ENCODE results near the gene UNC5A.

Gene UNC5A

DNA sequence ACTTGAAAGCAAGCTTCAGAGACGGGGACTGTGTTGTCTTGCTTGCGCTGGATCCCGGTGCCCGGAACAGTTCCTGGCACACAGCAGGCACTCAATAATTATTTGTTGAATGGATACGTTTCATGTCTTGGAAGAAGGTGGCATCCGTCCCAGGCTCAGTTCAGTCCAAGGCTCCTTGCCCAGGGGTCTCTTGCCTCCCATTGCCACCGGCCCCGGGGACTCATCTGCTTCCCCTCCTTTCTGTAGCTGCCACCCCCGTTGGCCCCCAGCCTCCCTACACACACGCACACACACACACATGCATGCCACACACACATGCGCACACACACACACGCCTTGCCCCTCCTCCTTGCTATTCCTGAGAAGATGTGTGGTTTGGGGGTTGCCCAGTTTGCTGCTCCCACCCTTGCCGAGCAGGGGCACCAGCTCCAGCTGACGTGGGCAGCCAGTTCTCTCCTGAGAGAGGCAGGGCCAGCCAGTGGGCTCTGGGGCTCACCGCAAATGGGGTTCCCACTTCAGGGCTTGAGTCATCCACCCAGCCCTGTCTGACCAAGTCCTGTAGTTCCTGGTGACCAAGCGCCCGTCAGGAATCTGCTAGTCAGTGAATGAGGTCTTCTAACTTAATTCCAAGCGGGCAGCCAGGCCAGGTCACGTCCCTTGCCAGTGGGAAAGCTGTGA, 47.0 kb downstream of the UNC5A start:
- no peak overlapping the region for H3K4me3 ChIP-seq
- TF ChIP-seq, protein P1, sequence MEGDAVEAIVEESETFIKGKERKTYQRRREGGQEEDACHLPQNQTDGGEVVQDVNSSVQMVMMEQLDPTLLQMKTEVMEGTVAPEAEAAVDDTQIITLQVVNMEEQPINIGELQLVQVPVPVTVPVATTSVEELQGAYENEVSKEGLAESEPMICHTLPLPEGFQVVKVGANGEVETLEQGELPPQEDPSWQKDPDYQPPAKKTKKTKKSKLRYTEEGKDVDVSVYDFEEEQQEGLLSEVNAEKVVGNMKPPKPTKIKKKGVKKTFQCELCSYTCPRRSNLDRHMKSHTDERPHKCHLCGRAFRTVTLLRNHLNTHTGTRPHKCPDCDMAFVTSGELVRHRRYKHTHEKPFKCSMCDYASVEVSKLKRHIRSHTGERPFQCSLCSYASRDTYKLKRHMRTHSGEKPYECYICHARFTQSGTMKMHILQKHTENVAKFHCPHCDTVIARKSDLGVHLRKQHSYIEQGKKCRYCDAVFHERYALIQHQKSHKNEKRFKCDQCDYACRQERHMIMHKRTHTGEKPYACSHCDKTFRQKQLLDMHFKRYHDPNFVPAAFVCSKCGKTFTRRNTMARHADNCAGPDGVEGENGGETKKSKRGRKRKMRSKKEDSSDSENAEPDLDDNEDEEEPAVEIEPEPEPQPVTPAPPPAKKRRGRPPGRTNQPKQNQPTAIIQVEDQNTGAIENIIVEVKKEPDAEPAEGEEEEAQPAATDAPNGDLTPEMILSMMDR (IDR thresholded peaks at IDR 0.05): no peak
- H3K27ac ChIP-seq: no peak overlapping the region
- no peak for DNase-seq (ENCODE audit: low spot score)

DNA sequence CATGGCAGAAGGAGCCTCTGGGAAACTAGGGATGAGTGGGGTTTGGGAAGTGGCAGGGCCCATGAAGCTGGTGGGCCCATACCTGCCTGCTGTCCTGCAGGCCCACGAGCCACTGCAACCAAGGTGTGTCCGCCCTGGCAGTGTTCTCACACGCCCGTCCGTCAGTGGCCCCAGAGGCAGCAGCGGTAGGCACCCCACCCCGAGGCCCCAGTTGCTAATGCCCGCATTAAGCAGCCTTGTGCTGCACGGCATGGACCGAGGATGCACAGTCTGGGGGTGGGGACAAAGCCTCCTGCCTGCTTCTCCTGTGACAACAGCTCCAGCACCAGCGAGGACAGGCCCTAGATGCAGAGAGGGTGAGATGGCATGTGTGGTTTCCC, 47.5 kb downstream of the UNC5A start:
- Histone ChIP-seq H3K4me3 (no peak overlapping the region), H3K27ac (no peak overlapping the region)
- no peak for DNase-seq (ENCODE audit: low spot score)
- TF ChIP-seq, protein P1 (IDR thresholded peaks at IDR 0.05): no peak

DNA sequence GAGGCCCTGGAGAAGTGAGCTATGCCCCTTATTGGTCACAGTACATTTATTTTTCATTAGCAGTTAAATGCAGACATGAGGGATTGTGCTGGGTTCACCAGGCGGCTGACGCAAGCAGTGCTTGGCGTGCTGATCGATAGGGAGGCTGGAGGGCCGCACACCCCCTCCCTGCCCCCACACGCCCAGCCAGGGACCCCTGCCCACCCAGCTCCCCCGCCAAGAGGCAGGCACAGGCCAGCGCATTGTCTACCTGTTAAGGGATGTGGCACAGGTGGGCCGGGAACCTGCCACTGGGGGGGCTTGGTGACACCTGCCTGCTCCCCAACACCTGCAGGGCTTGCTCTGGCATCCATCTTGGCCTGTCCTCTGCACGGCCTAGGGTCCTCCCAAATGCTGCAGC, 49.6 kb downstream of the UNC5A start:
- Histone ChIP-seq H3K27ac (no peak overlapping the region), H3K4me3 (no peak overlapping the region)
- DNase-seq (ENCODE audit: low spot score): no peak
- TF ChIP-seq, protein P1 (IDR thresholded peaks at IDR 0.05): no peak

DNA sequence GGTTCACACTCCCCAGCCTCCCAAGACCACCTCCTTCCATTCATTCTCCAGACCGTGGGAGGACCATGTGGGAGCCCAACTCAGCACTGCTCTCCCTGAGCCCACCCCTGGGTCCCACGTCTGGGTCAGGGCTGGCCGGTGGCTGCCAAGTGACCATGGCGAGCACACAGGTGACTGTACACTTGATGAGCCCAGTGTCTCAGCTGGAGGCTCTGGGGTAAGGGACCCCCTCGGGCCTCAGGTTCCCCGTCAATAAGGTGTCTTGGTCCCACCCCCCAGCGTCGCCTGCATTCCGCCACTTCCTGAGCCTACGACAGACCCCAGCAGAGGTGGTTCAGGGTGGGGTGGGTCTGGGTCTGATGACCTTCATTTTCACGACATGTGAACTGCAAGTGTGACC, 50.0 kb downstream of the UNC5A start:
- Histone ChIP-seq H3K27ac (no peak overlapping the region), H3K4me3 (no peak overlapping the region)
- TF ChIP-seq, protein P1 (IDR thresholded peaks at IDR 0.05): no peak
- no peak for DNase-seq (ENCODE audit: low spot score)

GRCh38 chr5:176861276-176861675, 50.9 kb downstream of the UNC5A start:
- Histone ChIP-seq H3K4me3 (no peak overlapping the region), H3K27ac (no peak overlapping the region)
- no peak for DNase-seq (ENCODE audit: low spot score)
- TF ChIP-seq, protein P1 (IDR thresholded peaks at IDR 0.05): no peak

DNA sequence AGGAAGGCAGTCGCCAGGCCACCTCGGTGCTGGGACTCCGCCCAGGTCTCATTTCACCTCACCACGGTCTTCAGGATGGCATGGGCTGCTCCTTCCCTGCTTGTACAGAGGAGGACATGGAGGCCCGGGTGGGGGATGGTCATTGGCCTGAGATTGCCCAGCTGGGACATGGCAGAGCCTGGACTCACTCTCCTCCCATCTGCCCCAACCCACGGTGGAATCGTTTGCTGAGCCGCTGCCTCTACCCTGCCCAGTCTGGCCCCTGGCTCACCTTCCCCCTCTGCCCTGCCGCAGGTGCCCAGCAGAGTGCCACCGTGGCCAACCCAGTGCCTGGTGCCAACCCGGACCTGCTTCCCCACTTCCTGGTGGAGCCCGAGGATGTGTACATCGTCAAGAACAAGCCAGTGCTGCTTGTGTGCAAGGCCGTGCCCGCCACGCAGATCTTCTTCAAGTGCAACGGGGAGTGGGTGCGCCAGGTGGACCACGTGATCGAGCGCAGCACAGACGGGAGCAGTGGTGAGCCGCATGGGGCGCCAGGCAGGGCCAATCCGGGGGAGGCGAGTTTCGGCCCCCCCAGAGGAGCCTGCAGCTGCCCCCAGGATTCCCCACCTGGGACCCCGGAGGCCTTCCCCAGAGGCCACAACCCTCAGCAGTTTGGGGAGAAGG, 52.1 kb downstream of the UNC5A start:
- TF ChIP-seq, protein P1 (IDR thresholded peaks at IDR 0.05): no peak
- H3K4me3 ChIP-seq: no peak overlapping the region
- no peak for DNase-seq (ENCODE audit: low spot score)
- H3K27ac ChIP-seq: no peak overlapping the region
